ENCODE results near the gene WDTC1. TPM values are rescaled to one million over a fixed set of nuclear protein-coding genes. Genes with fewer than 3 reads are reported as not detected.

The WDTC1 gene
- total and polyA plus RNA-seq, 2 experiments from 2014 or later: 3.8 to 14.0 TPM

DNA sequence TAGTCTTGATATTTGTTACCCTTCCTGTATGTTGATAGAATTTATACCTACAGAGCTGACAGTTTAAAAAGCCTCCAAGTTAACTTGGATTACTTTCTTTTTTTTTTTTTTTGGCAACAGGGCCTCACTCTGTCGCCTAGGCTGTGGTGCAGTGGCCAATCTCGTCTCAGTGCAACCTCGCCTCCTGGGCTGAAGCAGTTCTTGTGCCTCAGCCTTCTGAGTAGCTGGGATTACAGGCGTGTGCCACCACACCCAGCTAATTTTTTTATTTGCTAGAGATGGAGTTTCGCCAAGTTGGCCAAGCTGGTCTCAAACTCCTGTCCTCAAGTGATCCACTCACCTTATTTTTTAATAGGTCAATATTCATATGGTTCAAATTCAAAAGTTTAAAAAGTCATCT lies 32.7 kb downstream of the WDTC1 start (continued):
- TF ChIP-seq ZNF462 (CRISPR knock-in tag; IDR thresholded peaks at IDR 0.05) (no peak), STAT1 (IDR thresholded peaks at IDR 0.05; ENCODE audit: unreplicated experiment) (no peak), EZH2phosphoT487 (IDR thresholded peaks at IDR 0.05; ENCODE audit: unreplicated experiment) (no peak), ZNF114 (CRISPR knock-in tag; IDR thresholded peaks at IDR 0.05) (no peak), POLR2AphosphoS5 (IDR thresholded peaks at IDR 0.05; ENCODE audit: low read depth) (no peak), NANOG (IDR thresholded peaks at IDR 0.05; ENCODE audit: borderline replicate concordance) (no peak)
- TF ChIP-seq, protein P1, sequence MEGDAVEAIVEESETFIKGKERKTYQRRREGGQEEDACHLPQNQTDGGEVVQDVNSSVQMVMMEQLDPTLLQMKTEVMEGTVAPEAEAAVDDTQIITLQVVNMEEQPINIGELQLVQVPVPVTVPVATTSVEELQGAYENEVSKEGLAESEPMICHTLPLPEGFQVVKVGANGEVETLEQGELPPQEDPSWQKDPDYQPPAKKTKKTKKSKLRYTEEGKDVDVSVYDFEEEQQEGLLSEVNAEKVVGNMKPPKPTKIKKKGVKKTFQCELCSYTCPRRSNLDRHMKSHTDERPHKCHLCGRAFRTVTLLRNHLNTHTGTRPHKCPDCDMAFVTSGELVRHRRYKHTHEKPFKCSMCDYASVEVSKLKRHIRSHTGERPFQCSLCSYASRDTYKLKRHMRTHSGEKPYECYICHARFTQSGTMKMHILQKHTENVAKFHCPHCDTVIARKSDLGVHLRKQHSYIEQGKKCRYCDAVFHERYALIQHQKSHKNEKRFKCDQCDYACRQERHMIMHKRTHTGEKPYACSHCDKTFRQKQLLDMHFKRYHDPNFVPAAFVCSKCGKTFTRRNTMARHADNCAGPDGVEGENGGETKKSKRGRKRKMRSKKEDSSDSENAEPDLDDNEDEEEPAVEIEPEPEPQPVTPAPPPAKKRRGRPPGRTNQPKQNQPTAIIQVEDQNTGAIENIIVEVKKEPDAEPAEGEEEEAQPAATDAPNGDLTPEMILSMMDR (conservative IDR thresholded peaks at IDR 0.05; ENCODE audit: low read depth in 2 of 2): no peak
- TF ChIP-seq, protein P2, sequence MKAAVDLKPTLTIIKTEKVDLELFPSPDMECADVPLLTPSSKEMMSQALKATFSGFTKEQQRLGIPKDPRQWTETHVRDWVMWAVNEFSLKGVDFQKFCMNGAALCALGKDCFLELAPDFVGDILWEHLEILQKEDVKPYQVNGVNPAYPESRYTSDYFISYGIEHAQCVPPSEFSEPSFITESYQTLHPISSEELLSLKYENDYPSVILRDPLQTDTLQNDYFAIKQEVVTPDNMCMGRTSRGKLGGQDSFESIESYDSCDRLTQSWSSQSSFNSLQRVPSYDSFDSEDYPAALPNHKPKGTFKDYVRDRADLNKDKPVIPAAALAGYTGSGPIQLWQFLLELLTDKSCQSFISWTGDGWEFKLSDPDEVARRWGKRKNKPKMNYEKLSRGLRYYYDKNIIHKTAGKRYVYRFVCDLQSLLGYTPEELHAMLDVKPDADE (IDR thresholded peaks at IDR 0.05): no peak

Measured in GM23338 (cell line).